Measurements from ENCODE around the gene RASSF5. TPM values are rescaled to one million over a fixed set of nuclear protein-coding genes. Genes with fewer than 3 reads are reported as not detected.

Gene RASSF5
- 10 to 100 TPM in 3 of 4 donors, 1 to 10 TPM in 1; 6.6 to 23.0 (median 10.5) TPM for total RNA-seq

GRCh38 chr1:206507284-206508129 lies at the start of gene RASSF5:
RASSF5 (plus strand) TSS chr1:206507531; CDS start chr1:206507603, 72 bp downstream.
- H3K4me1 ChIP-seq, result peaks cover 13 to 50% (median 43%) of the 10 kb centered on the region in 4 donors
- intact Hi-C loops (cut with DNase I), result no loop called here
- H3K27ac ChIP-seq (replicated peaks in 1 of 4), result peak within 1 kb of the TSS; percentile 2 to 65 (median 26)
- peak; percentile 94 for DNase-seq (ENCODE audit: extremely low spot score)
- peak within 1 kb of the TSS; percentile 63 to 75 (median 69) for H3K4me3 ChIP-seq
- peak; percentile 77 for TF ChIP-seq POLR2A (IDR thresholded peaks at IDR 0.05; ENCODE audit: low read depth)
- TF ChIP-seq CTCF (IDR thresholded peaks at IDR 0.05), result no peak
- peak; percentile 51 to 84 for TF ChIP-seq POLR2AphosphoS5 (IDR thresholded peaks at IDR 0.05)
- 0% methylated on average over 18 of the region's 97 CpGs for WGBS
- peaks cover 0 to 38% (median 5%) of the 10 kb centered on the region in 4 donors for H3K27me3 ChIP-seq
- no peaks in the 10 kb centered on the region for H3K36me3 ChIP-seq
- no peaks in the 10 kb centered on the region for H3K9me3 ChIP-seq

GRCh38 chr1:206459703-206460102 lies 47.6 kb upstream of the RASSF5 start:
- TF ChIP-seq POLR2A (IDR thresholded peaks at IDR 0.05; ENCODE audit: low read depth), result no peak
- no peak for TF ChIP-seq POLR2AphosphoS5 (IDR thresholded peaks at IDR 0.05)
- no peak for TF ChIP-seq EP300 (IDR thresholded peaks at IDR 0.05)
- TF ChIP-seq CTCF (IDR thresholded peaks at IDR 0.05), result no peak
- Histone ChIP-seq H3K9me3 (no peaks in the 10 kb centered on the region), H3K27ac (replicated peaks in 1 of 4) (no peak overlapping the region), H3K4me3 (no peak overlapping the region), H3K27me3 (no peaks in the 10 kb centered on the region), H3K36me3 (peaks cover 5 to 31% (median 21%) of the 10 kb centered on the region in 4 donors), H3K4me1 (peaks cover 26 to 35% (median 30%) of the 10 kb centered on the region in 4 donors)
- DNase-seq (ENCODE audit: extremely low spot score), result no peak
- 96% methylated on average over 4 of the region's 4 CpGs for WGBS
- intact Hi-C loops (cut with DNase I), result no loop called here

- H3K36me3 ChIP-seq, result peaks cover 4 to 21% (median 10%) of the 10 kb centered on the region in 4 donors
- H3K9me3 ChIP-seq, result no peaks in the 10 kb centered on the region
- intact Hi-C loops (cut with DNase I), result no loop called here
- H3K4me3 ChIP-seq, result no peak overlapping the region
- peak in 1 of 2 donors; percentile 32 for TF ChIP-seq POLR2AphosphoS5 (IDR thresholded peaks at IDR 0.05)
- no peak for TF ChIP-seq EP300 (IDR thresholded peaks at IDR 0.05)
- 79% methylated on average over 16 of the region's 17 CpGs for WGBS
- DNase-seq (ENCODE audit: extremely low spot score), result no peak
- no peaks in the 10 kb centered on the region for H3K27me3 ChIP-seq
- peaks cover 18 to 35% (median 26%) of the 10 kb centered on the region in 4 donors for H3K4me1 ChIP-seq
- H3K27ac ChIP-seq (replicated peaks in 1 of 4), result peak overlapping the region in 3 of 4 donors; percentile 20 to 66 (median 45)
These were observed 46.4 kb upstream of the RASSF5 start for GRCh38 chr1:206460836-206461426.

GRCh38 chr1:206461602-206462455 lies 45.5 kb upstream of the RASSF5 start:
- Histone ChIP-seq H3K4me1 (peaks cover 12 to 27% (median 19%) of the 10 kb centered on the region in 4 donors), H3K27ac (replicated peaks in 1 of 4) (peak overlapping the region in 1 of 4 donors; percentile 66), H3K4me3 (no peak overlapping the region), H3K9me3 (no peaks in the 10 kb centered on the region), H3K36me3 (peaks cover 3 to 21% (median 10%) of the 10 kb centered on the region in 4 donors), H3K27me3 (peaks cover 0 to 3% (median 0%) of the 10 kb centered on the region in 4 donors)
- WGBS, result 72% methylated on average over 9 of the region's 9 CpGs
- TF ChIP-seq CTCF (IDR thresholded peaks at IDR 0.05) (peak; percentile 74 to 88 (median 87)), POLR2AphosphoS5 (IDR thresholded peaks at IDR 0.05) (no peak)
- intact Hi-C loops (cut with DNase I), result no loop called here
- no peak for DNase-seq (ENCODE audit: extremely low spot score)
